Upper lobe of left lung (tissue), 6 donors: ENCODE measurements around the gene ERCC6L. TPM values are rescaled to one million over a fixed set of nuclear protein-coding genes. Genes with fewer than 3 reads are reported as not detected.

Experiments
- ATAC-seq, 2 donors: fragments of 200-7000 bp; cut with Tn5 transposase; one replicate each; pipeline ENCODE4 v1.9.1; 2022; ENCODE audit warnings: mild to moderate bottlenecking in 2 of 2, moderate library complexity in 2 of 2; ENCODE audit not compliant: low FRiP score in 2 of 2
- DNase-seq, 2 donors: peaks; one replicate each; pipeline ENCODE4 v3.0.0-alpha.2; 2019 to 2020
- H3K27ac ChIP-seq, 4 donors: fragments of 200-600 bp; sonication (generic); one replicate each; pipeline ENCODE4 v1.5.1; 2016 to 2019
- H3K27me3 ChIP-seq, 4 donors: fragments of 200-600 bp; sonication (generic); one replicate each; pipeline ENCODE4 v1.5.1; 2017 to 2019
- H3K36me3 ChIP-seq, 4 donors: fragments of 200-600 bp; sonication (generic); one replicate each; pipeline ENCODE4 v1.5.1; 2016 to 2019
- H3K4me1 ChIP-seq, 4 donors: fragments of 200-600 bp; sonication (generic); one replicate each; pipeline ENCODE4 v1.5.1; 2018 to 2019
- H3K4me3 ChIP-seq, 4 donors: fragments of 200-600 bp; sonication (generic); one replicate each; pipeline ENCODE4 v1.5.1; 2017 to 2019; ENCODE audit warnings: mild to moderate bottlenecking in 2 of 4, moderate library complexity in 1 of 4
- H3K9me3 ChIP-seq, 4 donors: fragments of 200-600 bp; sonication (generic); one replicate each; pipeline ENCODE4 v1.5.1; 2018 to 2019
- EP300 ChIP-seq, 4 donors: sonication (generic); formaldehyde crosslinking; IDR thresholded peaks; one replicate each; pipeline ENCODE4 v1.5.1; 2017; ENCODE audit warnings: antibody characterized with exemption in 4 of 4, control low read depth in 2 of 4
- POLR2A ChIP-seq, 4 donors: fragments of 450-650 bp; IDR thresholded peaks; one replicate each; pipeline ENCODE4 v1.5.1; 2016 to 2017; ENCODE audit warnings: antibody characterized with exemption in 4 of 4, mild to moderate bottlenecking in 2 of 4
- POLR2AphosphoS5 ChIP-seq, 2 donors: sonication (generic); formaldehyde crosslinking; IDR thresholded peaks; one replicate each; pipeline ENCODE4 v1.5.1; 2017; ENCODE audit warnings: antibody characterized with exemption in 2 of 2
- WGBS, 2 donors: methylation state at CpG; one replicate each; pipeline ENCODE4 v1.1.5; 2017 to 2018; 5-methylcytosine and 5-hydroxymethylcytosine counted together
- total RNA-seq, 6 donors: library from RNA; depleted of rRNA in 4 of 6; stranded (reverse); fragments of >200 nt in 4 of 6; gene quantifications; one replicate each; pipeline versions ENCODE4 v1.1.0 to v1.2.1, GENCODE V29; 2016 to 2021
- TF ChIP-seq, protein P1 (sequence below), 6 experiments: fragments of 450-650 bp in 4 of 6; fragments of 200-600 bp in 2 of 6; sonication (generic) in 2 of 6; IDR thresholded peaks; one replicate each; pipeline ENCODE4 v1.5.1; 2016 to 2019; ENCODE audit warnings: antibody characterized with exemption in 6 of 6
- donor health status: DM: no; HTN: no; CAD: no; lungs with moderate emphysema.
- donor health status: DM: no; HTN: yes; CAD: no; lungs with severe emphysema.

The ERCC6L gene
- total RNA-seq, 6 donors from 2014 or later: 0.14 to 0.44 (median 0.25) TPM; not detected in 2

GRCh38 chrX:72273718-72274117 lies 34.9 kb upstream of the ERCC6L start:
- Histone ChIP-seq H3K4me3 (peak overlapping the region in 1 of 4 donors; percentile 68), H3K36me3 (peaks cover 4 to 72% (median 34%) of the 10 kb centered on the region in 4 donors), H3K27me3 (no peaks in the 10 kb centered on the region), H3K4me1 (peaks cover 6 to 35% (median 15%) of the 10 kb centered on the region in 4 donors), H3K27ac (no peak overlapping the region), H3K9me3 (no peaks in the 10 kb centered on the region)
- 83 to 91% methylated on average over 5 to 6 of the region's 6 CpGs for WGBS, 2 donors
- TF ChIP-seq, protein P1, sequence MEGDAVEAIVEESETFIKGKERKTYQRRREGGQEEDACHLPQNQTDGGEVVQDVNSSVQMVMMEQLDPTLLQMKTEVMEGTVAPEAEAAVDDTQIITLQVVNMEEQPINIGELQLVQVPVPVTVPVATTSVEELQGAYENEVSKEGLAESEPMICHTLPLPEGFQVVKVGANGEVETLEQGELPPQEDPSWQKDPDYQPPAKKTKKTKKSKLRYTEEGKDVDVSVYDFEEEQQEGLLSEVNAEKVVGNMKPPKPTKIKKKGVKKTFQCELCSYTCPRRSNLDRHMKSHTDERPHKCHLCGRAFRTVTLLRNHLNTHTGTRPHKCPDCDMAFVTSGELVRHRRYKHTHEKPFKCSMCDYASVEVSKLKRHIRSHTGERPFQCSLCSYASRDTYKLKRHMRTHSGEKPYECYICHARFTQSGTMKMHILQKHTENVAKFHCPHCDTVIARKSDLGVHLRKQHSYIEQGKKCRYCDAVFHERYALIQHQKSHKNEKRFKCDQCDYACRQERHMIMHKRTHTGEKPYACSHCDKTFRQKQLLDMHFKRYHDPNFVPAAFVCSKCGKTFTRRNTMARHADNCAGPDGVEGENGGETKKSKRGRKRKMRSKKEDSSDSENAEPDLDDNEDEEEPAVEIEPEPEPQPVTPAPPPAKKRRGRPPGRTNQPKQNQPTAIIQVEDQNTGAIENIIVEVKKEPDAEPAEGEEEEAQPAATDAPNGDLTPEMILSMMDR (IDR thresholded peaks at IDR 0.05): no peak
- TF ChIP-seq POLR2AphosphoS5 (IDR thresholded peaks at IDR 0.05) (no peak), POLR2A (IDR thresholded peaks at IDR 0.05) (no peak), EP300 (IDR thresholded peaks at IDR 0.05) (no peak)
- no peak for ATAC-seq
- no peak for DNase-seq

- no peaks in the 10 kb centered on the region for H3K27me3 ChIP-seq
- peaks cover 6 to 35% (median 15%) of the 10 kb centered on the region in 4 donors for H3K4me1 ChIP-seq
- H3K4me3 ChIP-seq: no peak overlapping the region
- no peak for DNase-seq
- H3K36me3 ChIP-seq: peaks cover 4 to 81% (median 37%) of the 10 kb centered on the region in 4 donors
- TF ChIP-seq, protein P1 (IDR thresholded peaks at IDR 0.05): no peak
- TF ChIP-seq EP300 (IDR thresholded peaks at IDR 0.05) (no peak), POLR2AphosphoS5 (IDR thresholded peaks at IDR 0.05) (no peak), POLR2A (IDR thresholded peaks at IDR 0.05) (no peak)
- ATAC-seq: no peak
- H3K27ac ChIP-seq: no peak overlapping the region
- 83 to 100% methylated on average over 1 to 3 of the region's 3 CpGs for WGBS, 2 donors
- H3K9me3 ChIP-seq: no peaks in the 10 kb centered on the region
These were observed 34.0 kb upstream of the ERCC6L start for GRCh38 chrX:72272868-72273267.

GRCh38 chrX:72271812-72272211 lies 33.0 kb upstream of the ERCC6L start:
- Histone ChIP-seq H3K27me3 (no peaks in the 10 kb centered on the region), H3K4me1 (peaks cover 6 to 29% (median 15%) of the 10 kb centered on the region in 4 donors), H3K27ac (no peak overlapping the region), H3K9me3 (no peaks in the 10 kb centered on the region), H3K36me3 (peaks cover 4 to 87% (median 40%) of the 10 kb centered on the region in 4 donors), H3K4me3 (no peak overlapping the region)
- no peak for ATAC-seq
- WGBS, 2 donors: 64 to 81% methylated on average over 3 of the region's 3 CpGs
- DNase-seq: no peak
- TF ChIP-seq EP300 (IDR thresholded peaks at IDR 0.05) (no peak), POLR2AphosphoS5 (IDR thresholded peaks at IDR 0.05) (no peak), POLR2A (IDR thresholded peaks at IDR 0.05) (no peak)
- TF ChIP-seq, protein P1 (IDR thresholded peaks at IDR 0.05): no peak

DNA sequence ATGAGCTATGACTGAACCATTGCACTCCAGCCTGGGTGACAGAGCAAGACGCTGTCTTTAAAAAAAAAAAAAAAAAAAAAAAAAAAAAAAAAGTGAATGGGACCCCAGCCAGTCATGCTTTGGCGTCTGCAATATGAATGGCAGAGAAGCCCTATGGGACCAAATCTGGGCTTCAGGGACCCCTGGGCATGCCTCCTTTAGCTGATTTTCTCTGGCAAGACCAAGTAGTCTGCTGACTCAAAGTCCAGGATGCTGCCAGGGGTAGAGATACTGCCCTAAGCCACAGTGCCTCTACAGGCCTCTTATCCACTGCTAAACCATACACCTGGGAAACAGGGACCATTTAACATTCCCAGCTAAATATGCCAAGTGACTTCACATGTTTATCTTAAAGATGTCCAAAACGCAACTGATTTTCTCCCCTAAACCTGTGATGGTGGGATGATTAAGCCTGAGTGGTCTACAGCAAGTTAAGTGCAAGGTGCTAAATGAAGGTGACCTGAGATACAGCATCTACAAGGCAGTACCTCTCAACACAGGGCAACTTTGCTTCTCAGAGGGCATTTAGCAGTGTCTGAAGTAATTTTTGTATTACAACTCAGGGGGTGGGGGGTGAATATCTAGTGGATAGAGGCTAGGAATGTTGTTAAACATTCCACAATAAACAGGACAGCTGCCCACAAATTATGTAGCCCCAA lies 32.4 kb upstream of the ERCC6L start:
- H3K9me3 ChIP-seq: no peaks in the 10 kb centered on the region
- WGBS, 2 donors: 73 to 83% methylated on average over 2 of the region's 3 CpGs
- no peak overlapping the region for H3K4me3 ChIP-seq
- no peaks in the 10 kb centered on the region for H3K27me3 ChIP-seq
- TF ChIP-seq, protein P1 (IDR thresholded peaks at IDR 0.05): no peak
- TF ChIP-seq EP300 (IDR thresholded peaks at IDR 0.05) (no peak), POLR2AphosphoS5 (IDR thresholded peaks at IDR 0.05) (no peak)
- peaks cover 4 to 87% (median 40%) of the 10 kb centered on the region in 4 donors for H3K36me3 ChIP-seq
- peaks cover 6 to 26% (median 15%) of the 10 kb centered on the region in 4 donors for H3K4me1 ChIP-seq
- no peak overlapping the region for H3K27ac ChIP-seq
- no peak for DNase-seq
- ATAC-seq: no peak
